CD14-positive monocyte (primary cell): Measurements from ENCODE around the gene MYO7B. TPM values are rescaled to one million over a fixed set of nuclear protein-coding genes. Genes with fewer than 3 reads are reported as not detected.

Experiments
- DNase-seq, 3 donors: peaks; one replicate each; pipeline ENCODE4 v3.0.0-alpha.2; 2011 to 2022
- H2AFZ ChIP-seq: 2 replicates; pipeline ENCODE4 v1.6.0; 2012; ENCODE audit warnings: mild to moderate bottlenecking, low read depth, low read length, inconsistent platforms; ENCODE audit not compliant: insufficient read depth, poor library complexity, severe bottlenecking
- H3K27ac ChIP-seq, 2 donors: 1 replicate in 1 of 2; 2 replicates in 1 of 2; pipeline ENCODE4 v1.5.1; 2012 to 2013; ENCODE audit warnings: low read length in 2 of 2, control low read depth in 1 of 2, inconsistent platforms in 1 of 2, low read depth in 1 of 2, mild to moderate bottlenecking in 1 of 2
- H3K27me3 ChIP-seq, 2 donors: one replicate each; pipeline versions ENCODE4 v1.6.0 to v1.6.1; 2011 to 2013; ENCODE audit warnings: low read length in 2 of 2; ENCODE audit not compliant: control insufficient read depth in 2 of 2, insufficient read depth in 2 of 2
- H3K36me3 ChIP-seq, 2 donors: replicated peaks in 1 of 2; 1 replicate in 1 of 2; 2 replicates in 1 of 2; pipeline versions ENCODE4 v1.5.1 to v1.6.1; 2012 to 2013; ENCODE audit warnings: low read length in 2 of 2, control low read depth in 1 of 2, inconsistent platforms in 1 of 2, mild to moderate bottlenecking in 1 of 2; ENCODE audit not compliant: insufficient read depth in 2 of 2, control insufficient read depth in 1 of 2
- H3K4me1 ChIP-seq, 2 donors: 1 replicate in 1 of 2; 2 replicates in 1 of 2; pipeline versions ENCODE4 v1.5.1 to v1.6.1; 2012 to 2013; ENCODE audit warnings: low read length in 2 of 2, control low read depth in 1 of 2, inconsistent platforms in 1 of 2, mild to moderate bottlenecking in 1 of 2, moderate library complexity in 1 of 2; ENCODE audit not compliant: insufficient read depth in 2 of 2, control insufficient read depth in 1 of 2
- H3K4me2 ChIP-seq: replicated peaks from 2 replicates; pipeline ENCODE3; 2012; ENCODE audit warnings: low read length, moderate library complexity, mild to moderate bottlenecking; ENCODE audit not compliant: poor library complexity, severe bottlenecking; ENCODE audit errors: extremely low read depth
- H3K4me3 ChIP-seq, 3 experiments: fragments of 200-600 bp in 1 of 3; sonication (generic) in 1 of 3; replicated peaks in 1 of 3; 1 replicate in 2 of 3; 2 replicates in 1 of 3; pipeline ENCODE4 v1.5.1; 2011 to 2013; ENCODE audit warnings: low read length in 3 of 3, mild to moderate bottlenecking in 3 of 3, control low read depth in 2 of 3, low read depth in 2 of 3, inconsistent platforms in 1 of 3, moderate library complexity in 1 of 3
- H3K79me2 ChIP-seq: 2 replicates; pipeline ENCODE4 v1.6.0; 2012; ENCODE audit warnings: mild to moderate bottlenecking, control low read depth, inconsistent platforms, low read length, moderate library complexity; ENCODE audit not compliant: insufficient read depth
- H3K9ac ChIP-seq: 2 replicates; pipeline ENCODE4 v1.6.0; 2017; ENCODE audit warnings: low read length, mild to moderate bottlenecking; ENCODE audit not compliant: insufficient read depth, poor library complexity, severe bottlenecking
- H3K9me3 ChIP-seq, 2 donors: replicated peaks in 1 of 2; 1 replicate in 1 of 2; 2 replicates in 1 of 2; pipeline versions ENCODE4 v1.5.1 to v1.6.1; 2012 to 2013; ENCODE audit warnings: low read length in 2 of 2, control low read depth in 1 of 2; ENCODE audit not compliant: control insufficient read depth in 1 of 2, insufficient read depth in 1 of 2
- H4K20me1 ChIP-seq: 2 replicates; pipeline ENCODE4 v1.6.0; 2012; ENCODE audit warnings: mild to moderate bottlenecking, low read length, control low read depth, moderate library complexity; ENCODE audit not compliant: insufficient read depth
- H3K27ac Mint-ChIP-seq, 7 donors: one replicate each; pipeline ENCODE4 v1.8.0; 2020; ENCODE audit warnings: mild to moderate bottlenecking in 7 of 7, mixed read lengths in 7 of 7, moderate library complexity in 6 of 7, inconsistent platforms in 2 of 7
- H3K27me3 Mint-ChIP-seq, 3 donors: one replicate each; pipeline ENCODE4 v1.8.0; 2021 to 2022; ENCODE audit warnings: low read depth in 3 of 3, mild to moderate bottlenecking in 3 of 3, mixed read lengths in 3 of 3, moderate library complexity in 3 of 3, inconsistent platforms in 1 of 3
- H3K36me3 Mint-ChIP-seq, 2 donors: one replicate each; pipeline ENCODE4 v1.8.0; 2020; ENCODE audit warnings: mixed read lengths in 2 of 2, inconsistent platforms in 1 of 2, mild to moderate bottlenecking in 1 of 2
- H3K4me1 Mint-ChIP-seq: one replicate; pipeline ENCODE4 v1.8.0; 2020; ENCODE audit warnings: mild to moderate bottlenecking, mixed read lengths
- H3K4me3 Mint-ChIP-seq, 2 donors: one replicate each; pipeline ENCODE4 v1.8.0; 2020; ENCODE audit warnings: mild to moderate bottlenecking in 2 of 2, mixed read lengths in 2 of 2, moderate library complexity in 1 of 2
- H3K9me3 Mint-ChIP-seq, 7 donors: one replicate each; pipeline ENCODE4 v1.8.0; 2020 to 2022; ENCODE audit warnings: mixed read lengths in 7 of 7, mild to moderate bottlenecking in 6 of 7, moderate library complexity in 6 of 7, inconsistent platforms in 2 of 7
- CTCF ChIP-seq: fragments of 200-600 bp; IDR thresholded peaks from one replicate; pipeline ENCODE4 v1.8.0; 2022; ENCODE audit warnings: antibody characterized with exemption, mild to moderate bottlenecking
- WGBS: methylation state at CpG from one replicate; pipeline ENCODE4 v1.1.5; 2013; ENCODE audit warnings: missing lambda C conversion rate; ENCODE audit not compliant: insufficient coverage; 5-methylcytosine and 5-hydroxymethylcytosine counted together
- intact Hi-C, 2 donors: fragments of 100-400 bp; cut with micrococcal nuclease; formaldehyde crosslinking; loops; one replicate each; pipeline versions ENCODE4 v1.15.0 to v1.15.1; 2023
- polyA plus RNA-seq, 3 donors: library from polyadenylated mRNA; depleted of rRNA in 1 of 3; unstranded in 2 of 3; stranded (reverse) in 1 of 3; fragments of 300-500 nt in 2 of 3; fragments of >200 nt in 1 of 3; fragmentation: Illumina TruSeq in 2 of 3; gene quantifications; 1 replicate in 2 of 3; 2 replicates in 1 of 3; pipeline ENCODE4 v1.2.3, GENCODE V29; 2012 to 2021

The MYO7B gene
- polyA plus RNA-seq, 3 donors, result 7.3 to 9.8 (median 9.0) TPM

- Mint-ChIP-seq H3K4me1 (peaks cover 11% of the 10 kb centered on the region), H3K27ac (no peak overlapping the region), H3K27me3 (peaks cover 0 to 5% (median 4%) of the 10 kb centered on the region in 3 donors), H3K36me3 (no peaks in the 10 kb centered on the region), H3K9me3 (peaks cover 0 to 7% (median 5%) of the 10 kb centered on the region in 7 donors), H3K4me3 (no peak overlapping the region)
- intact Hi-C loops, result no loop called here
- Histone ChIP-seq H3K79me2 (no peaks in the 10 kb centered on the region), H3K27ac (no peak overlapping the region), H3K9ac (no peak overlapping the region), H3K36me3 (no peaks in the 10 kb centered on the region), H3K4me2 (no peak overlapping the region), H2AFZ (no peak overlapping the region), H3K4me1 (no peaks in the 10 kb centered on the region), H3K9me3 (peaks cover 0 to 7% of the 10 kb centered on the region in 2 donors), H3K27me3 (no peaks in the 10 kb centered on the region), H4K20me1 (no peaks in the 10 kb centered on the region), H3K4me3 (no peak overlapping the region)
- 81% methylated on average over 8 of the region's 16 CpGs for WGBS
- no peak for DNase-seq
- no peak for TF ChIP-seq CTCF
Measured at GRCh38 chr2:127655209-127656073, 120.0 kb downstream of the MYO7B start.

- Histone ChIP-seq H3K9me3 (peaks cover 0 to 7% of the 10 kb centered on the region in 2 donors), H3K4me1 (no peaks in the 10 kb centered on the region), H3K27me3 (no peaks in the 10 kb centered on the region), H3K4me3 (no peak overlapping the region), H2AFZ (no peak overlapping the region), H4K20me1 (no peaks in the 10 kb centered on the region), H3K36me3 (no peaks in the 10 kb centered on the region), H3K27ac (no peak overlapping the region), H3K4me2 (no peak overlapping the region), H3K79me2 (no peaks in the 10 kb centered on the region), H3K9ac (no peak overlapping the region)
- intact Hi-C loops, result no loop called here
- Mint-ChIP-seq H3K27ac (no peak overlapping the region), H3K27me3 (peaks cover 0 to 4% (median 3%) of the 10 kb centered on the region in 3 donors), H3K4me3 (no peak overlapping the region), H3K4me1 (peaks cover 11% of the 10 kb centered on the region), H3K36me3 (no peaks in the 10 kb centered on the region), H3K9me3 (peaks cover 0 to 7% (median 5%) of the 10 kb centered on the region in 7 donors)
- no peak for DNase-seq
- WGBS, result 96% methylated on average over 15 of the region's 15 CpGs
- TF ChIP-seq CTCF, result no peak
Measured at GRCh38 chr2:127656569-127657231, 121.2 kb downstream of the MYO7B start.
